Rectal smooth muscle tissue (tissue), 1 donor: ENCODE data around the gene CD74.

Experiments used
- H3K27ac ChIP-seq: one replicate; pipeline ENCODE4 v1.7.0; 2013; ENCODE audit warnings: low read depth, low read length, inconsistent platforms
- H3K27me3 ChIP-seq: one replicate; pipeline ENCODE4 v1.7.0; 2013; ENCODE audit warnings: low read length; ENCODE audit not compliant: control insufficient read depth, insufficient read depth
- H3K36me3 ChIP-seq: one replicate; pipeline ENCODE4 v1.7.0; 2013; ENCODE audit warnings: low read length; ENCODE audit not compliant: control insufficient read depth, insufficient read depth
- H3K4me1 ChIP-seq: one replicate; pipeline ENCODE4 v1.7.0; 2013; ENCODE audit warnings: low read length; ENCODE audit not compliant: control insufficient read depth, insufficient read depth
- H3K4me3 ChIP-seq: one replicate; pipeline ENCODE4 v1.7.0; 2013; ENCODE audit warnings: low read length
- H3K9ac ChIP-seq: one replicate; pipeline ENCODE4 v1.7.0; 2013; ENCODE audit warnings: low read length

Gene CD74

GRCh38 chr5:150376799-150377771 is 35.6 kb downstream of the CD74 start:
- H3K4me3 ChIP-seq: no peak overlapping the region
- peak overlapping the region; percentile 40 for H3K27ac ChIP-seq
- H3K36me3 ChIP-seq: peaks cover 54% of the 10 kb centered on the region

GRCh38 chr5:150374651-150375050 is 38.1 kb downstream of the CD74 start:
- Histone ChIP-seq H3K27me3 (no peaks in the 10 kb centered on the region), H3K36me3 (peaks cover 56% of the 10 kb centered on the region), H3K4me1 (no peaks in the 10 kb centered on the region), H3K9ac (no peak overlapping the region), H3K27ac (no peak overlapping the region), H3K4me3 (no peak overlapping the region)

More at GRCh38 chr5:150376799-150377771, 35.6 kb downstream of the CD74 start:
- no peaks in the 10 kb centered on the region for H3K27me3 ChIP-seq
- H3K4me1 ChIP-seq: no peaks in the 10 kb centered on the region
- no peak overlapping the region for H3K9ac ChIP-seq

- Histone ChIP-seq H3K27ac (no peak overlapping the region), H3K4me1 (no peaks in the 10 kb centered on the region), H3K4me3 (no peak overlapping the region), H3K27me3 (no peaks in the 10 kb centered on the region), H3K36me3 (peaks cover 63% of the 10 kb centered on the region), H3K9ac (no peak overlapping the region)
Measured at GRCh38 chr5:150372639-150373038, 40.1 kb downstream of the CD74 start.

- peaks cover 46% of the 10 kb centered on the region for H3K36me3 ChIP-seq
- H3K4me1 ChIP-seq: no peaks in the 10 kb centered on the region
- H3K27me3 ChIP-seq: no peaks in the 10 kb centered on the region
- no peak overlapping the region for H3K9ac ChIP-seq
- H3K4me3 ChIP-seq: no peak overlapping the region
- no peak overlapping the region for H3K27ac ChIP-seq
Measured at GRCh38 chr5:150368526-150368925, 44.2 kb downstream of the CD74 start.

- Histone ChIP-seq H3K9ac (no peak overlapping the region), H3K4me1 (no peaks in the 10 kb centered on the region)
Measured at GRCh38 chr5:150364004-150364403, 48.7 kb downstream of the CD74 start.

GRCh38 chr5:150363185-150363584 is 49.5 kb downstream of the CD74 start:
- peaks cover 26% of the 10 kb centered on the region for H3K36me3 ChIP-seq

More at GRCh38 chr5:150364004-150364403, 48.7 kb downstream of the CD74 start:
- no peak overlapping the region for H3K27ac ChIP-seq
- no peaks in the 10 kb centered on the region for H3K27me3 ChIP-seq
- peaks cover 33% of the 10 kb centered on the region for H3K36me3 ChIP-seq
- H3K4me3 ChIP-seq: no peak overlapping the region

GRCh38 chr5:150361301-150361700 is 51.4 kb downstream of the CD74 start:
- H3K4me1 ChIP-seq: peaks cover 4% of the 10 kb centered on the region
- H3K27ac ChIP-seq: no peak overlapping the region
- H3K36me3 ChIP-seq: peaks cover 16% of the 10 kb centered on the region
- H3K4me3 ChIP-seq: no peak overlapping the region
- no peak overlapping the region for H3K9ac ChIP-seq
- no peaks in the 10 kb centered on the region for H3K27me3 ChIP-seq

More at GRCh38 chr5:150363185-150363584, 49.5 kb downstream of the CD74 start:
- H3K9ac ChIP-seq: no peak overlapping the region
- no peaks in the 10 kb centered on the region for H3K4me1 ChIP-seq
- H3K27me3 ChIP-seq: no peaks in the 10 kb centered on the region
- H3K4me3 ChIP-seq: no peak overlapping the region
- H3K27ac ChIP-seq: no peak overlapping the region

- peak overlapping the region; percentile 87 for H3K4me3 ChIP-seq
- no peak overlapping the region for H3K9ac ChIP-seq
Measured at GRCh38 chr5:150358261-150359095, 54.2 kb downstream of the CD74 start.

GRCh38 chr5:150357326-150358260 is 55.1 kb downstream of the CD74 start, which contains the start of gene TCOF1:
Gene TCOF1, plus strand, starts transcription at chr5:150357697. Its CDS starts 50 bp downstream, at chr5:150357747.
- Histone ChIP-seq H3K27me3 (no peaks in the 10 kb centered on the region), H3K27ac (peak within 1 kb of the TSS; percentile 8), H3K36me3 (peaks cover 8% of the 10 kb centered on the region), H3K4me1 (peaks cover 4% of the 10 kb centered on the region), H3K4me3 (peak within 1 kb of the TSS; percentile 87), H3K9ac (no peak within 1 kb of the TSS)

More at GRCh38 chr5:150358261-150359095, 54.2 kb downstream of the CD74 start:
- Histone ChIP-seq H3K27me3 (no peaks in the 10 kb centered on the region), H3K27ac (no peak overlapping the region), H3K4me1 (peaks cover 4% of the 10 kb centered on the region), H3K36me3 (peaks cover 10% of the 10 kb centered on the region)

GRCh38 chr5:150356575-150357294 is 56.0 kb downstream of the CD74 start:
- Histone ChIP-seq H3K4me1 (peaks cover 4% of the 10 kb centered on the region), H3K4me3 (peak overlapping the region; percentile 61), H3K27ac (peak overlapping the region; percentile 8), H3K36me3 (peaks cover 4% of the 10 kb centered on the region), H3K9ac (no peak overlapping the region), H3K27me3 (no peaks in the 10 kb centered on the region)

GRCh38 chr5:150355791-150356190 is 56.9 kb downstream of the CD74 start:
- Histone ChIP-seq H3K9ac (no peak overlapping the region), H3K27ac (no peak overlapping the region), H3K4me1 (peaks cover 4% of the 10 kb centered on the region), H3K36me3 (no peaks in the 10 kb centered on the region), H3K4me3 (no peak overlapping the region), H3K27me3 (no peaks in the 10 kb centered on the region)
